DMS 273 (cell line): ENCODE measurements around the gene TMEM109.
A peak's percentile ranks its signal among the peaks of the same experiment; 100 is the strongest.

ENCODE experiments used
- DNase-seq: peaks from one replicate; lab custom pipeline; 2025; ENCODE audit not compliant: unreplicated experiment; lab: John Stamatoyannopoulos, UW

TMEM109 gene

DNA sequence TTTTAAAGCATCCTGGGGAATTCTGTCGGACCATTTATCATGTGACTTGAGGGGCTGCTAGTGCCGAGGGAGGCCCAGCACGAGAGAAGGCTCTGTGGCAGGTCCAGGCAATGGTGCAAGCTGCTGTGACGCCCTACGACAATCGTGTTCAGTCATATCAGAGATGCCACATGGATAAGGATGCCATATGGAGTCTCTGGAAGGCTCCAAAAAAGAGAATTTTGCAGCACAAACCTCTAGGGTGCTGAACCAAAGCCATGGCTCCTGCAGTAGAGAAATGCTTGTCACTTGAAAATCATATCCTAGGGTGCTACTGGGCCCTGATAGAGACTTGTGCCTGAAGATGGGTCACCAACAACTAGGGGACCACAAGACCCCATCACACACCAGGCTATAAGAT lies 50.8 kb downstream of the TMEM109 start:
- DNase-seq = peak; percentile 36

DNA sequence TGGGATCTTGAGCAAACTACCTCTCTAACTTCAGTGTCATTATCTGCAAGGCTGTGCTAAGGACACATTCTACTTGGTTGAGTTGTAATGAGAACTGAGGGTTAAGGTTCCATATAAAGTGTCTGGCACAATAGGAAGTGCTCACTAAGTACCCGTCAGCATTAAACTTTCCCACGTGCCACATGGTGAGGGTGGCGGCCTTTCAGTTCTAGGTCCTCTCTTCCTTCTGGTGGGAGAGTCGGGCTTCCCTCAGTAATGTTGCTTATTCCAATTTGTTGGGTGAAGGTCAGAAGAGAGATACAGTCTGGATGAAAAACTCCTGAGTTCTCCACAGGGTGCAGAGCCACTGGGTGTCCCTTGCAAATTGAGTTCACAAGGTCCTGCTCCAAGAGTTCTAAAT lies 52.9 kb downstream of the TMEM109 start:
- DNase-seq = no peak

DNA sequence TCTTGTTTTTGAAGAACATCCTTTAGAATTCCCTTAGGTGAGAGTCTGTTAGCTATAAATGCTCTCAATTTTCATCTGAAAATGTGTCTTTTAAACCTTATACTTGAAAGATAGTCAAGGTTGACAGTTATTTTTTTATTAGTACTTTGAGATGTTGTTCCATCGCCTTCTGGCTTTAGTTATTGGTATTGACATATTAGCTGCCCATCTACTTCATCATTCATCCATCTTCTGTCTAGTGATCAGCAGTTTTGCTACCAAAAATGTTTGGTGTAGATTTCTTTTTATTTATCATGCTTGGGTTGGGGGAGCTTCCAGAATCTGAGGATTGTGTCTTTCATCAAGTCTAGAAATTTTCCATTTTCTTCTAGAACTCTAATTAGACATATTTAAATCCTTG lies 54.3 kb downstream of the TMEM109 start:
- no peak for DNase-seq

DNA sequence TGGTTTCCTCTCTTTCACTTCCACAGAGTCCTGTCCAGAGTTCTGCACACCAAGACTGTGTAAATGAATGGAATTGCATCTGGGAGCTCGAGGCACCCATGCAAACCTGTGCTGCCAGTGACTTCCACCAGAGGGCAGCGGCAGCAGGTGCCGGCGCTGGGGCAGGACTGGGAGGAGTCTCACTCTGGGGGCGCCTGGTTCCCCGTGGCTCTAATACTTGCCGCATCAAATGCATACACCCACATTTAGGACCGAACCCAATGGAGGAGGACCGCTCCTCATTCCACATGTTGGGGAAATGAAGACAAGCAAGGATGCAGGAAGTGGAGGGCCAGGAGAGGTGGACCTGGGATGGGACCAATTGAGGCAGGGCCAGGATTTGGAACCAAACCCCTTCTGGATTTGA lies 56.4 kb downstream of the TMEM109 start:
- peak; percentile 68 for DNase-seq

DNA sequence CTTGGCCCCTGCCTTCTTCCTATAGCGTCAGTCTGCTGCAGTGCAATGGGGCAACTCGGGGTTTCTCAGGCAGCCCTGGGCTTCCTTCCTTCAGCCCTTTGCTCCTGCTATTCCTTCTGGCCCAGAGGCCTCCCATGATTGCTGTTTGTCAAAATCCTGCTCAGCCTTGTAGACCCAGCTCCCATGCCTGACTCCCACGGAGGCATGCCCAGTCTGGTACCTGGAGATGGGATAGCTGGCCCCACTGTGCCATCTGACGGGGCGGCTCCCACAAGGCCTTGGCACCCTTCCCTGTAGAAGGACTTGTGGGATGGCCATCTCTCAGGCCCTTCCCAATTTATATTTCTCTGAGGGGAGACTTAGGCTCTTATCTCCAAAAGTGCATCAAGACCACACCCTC lies 56.9 kb downstream of the TMEM109 start:
- DNase-seq = peak; percentile 33

DNA sequence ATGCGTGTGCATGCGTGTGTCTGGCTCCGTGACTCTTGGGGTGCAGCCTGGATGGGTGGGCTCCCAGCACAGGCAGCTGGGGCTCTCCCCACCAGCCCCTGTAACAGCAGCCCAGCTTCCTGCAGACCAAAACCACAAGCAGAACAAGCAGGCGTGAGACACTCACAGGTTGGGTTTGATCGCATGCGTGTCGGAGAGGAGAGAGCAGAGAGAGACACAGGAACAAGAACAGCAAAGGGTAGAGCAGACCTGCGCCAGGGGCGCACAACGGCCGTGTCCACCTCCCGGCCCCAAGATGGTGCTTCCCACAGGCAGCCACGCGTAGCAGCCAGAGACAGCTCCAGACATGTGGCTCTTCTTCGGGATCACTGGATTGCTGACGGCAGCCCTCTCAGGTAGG lies 57.6 kb downstream of the TMEM109 start, which contains the start of gene CD6:
Gene CD6 (plus strand): TSS at position 161 of the 400 bp plus-strand sequence. CDS start 186 bp downstream, at position 347.
- DNase-seq = no peak

DNA sequence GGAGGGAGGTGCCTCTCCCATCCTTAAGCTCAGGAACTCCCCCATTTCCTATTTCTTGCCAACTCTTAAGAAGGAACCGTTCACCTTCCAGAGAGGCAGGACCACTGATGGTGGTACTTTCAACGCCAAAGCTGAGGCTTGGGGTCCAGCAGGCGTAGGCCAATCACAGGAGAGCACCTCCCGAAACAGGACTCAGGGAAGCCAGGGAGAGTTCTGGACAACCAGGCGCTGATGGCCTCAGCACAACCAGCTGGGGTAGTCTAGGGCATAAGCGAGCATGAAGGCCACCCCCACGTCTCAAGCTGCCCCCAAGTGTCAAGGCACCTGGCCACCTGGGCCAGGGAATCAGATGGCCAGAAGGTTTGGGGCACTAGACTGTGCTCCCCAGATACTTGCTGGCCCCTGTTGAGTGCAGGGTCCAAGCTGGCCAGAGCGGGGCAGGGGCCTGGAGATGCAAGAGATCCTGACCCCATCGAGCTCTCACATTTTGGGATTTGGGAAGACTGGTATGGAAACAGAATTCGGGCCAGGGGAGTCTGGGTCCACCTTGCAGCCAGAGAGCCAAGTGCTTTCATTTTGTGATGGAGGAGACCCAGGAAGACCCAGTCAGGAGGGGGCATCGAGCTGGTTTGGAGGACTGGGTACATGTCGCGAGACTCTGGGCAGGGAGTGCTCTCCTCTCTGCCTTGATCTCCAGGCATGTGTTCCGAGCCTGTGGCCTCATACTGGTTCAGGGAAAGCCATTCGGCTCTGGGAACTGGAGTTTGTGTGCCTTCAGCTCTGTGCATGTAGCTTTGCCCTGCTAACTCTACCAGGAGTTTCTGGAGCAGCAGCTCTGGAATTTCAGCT lies 58.4 kb downstream of the TMEM109 start:
- DNase-seq = no peak
